K562 (cell line): ENCODE data around the gene SLC13A4. TPM values are rescaled to one million over a fixed set of nuclear protein-coding genes. Genes with fewer than 3 reads are reported as not detected.
A peak's percentile ranks its signal among the peaks of the same experiment; 100 is the strongest.

Experiments
- BRD4 ChIP-seq: fragments of 200-600 bp; sonication (generic); IDR thresholded peaks from 2 replicates; pipeline ENCODE4 v1.6.1; 2017; ENCODE audit warnings: inconsistent platforms
- CBFB ChIP-seq: sonication (generic); formaldehyde crosslinking; IDR thresholded peaks from 2 replicates; pipeline ENCODE4 v1.4.0; 2020; ENCODE audit warnings: mild to moderate bottlenecking, missing genetic modification reagents
- CHD1 ChIP-seq: fragments of 200-600 bp; sonication (generic); IDR thresholded peaks from one replicate; pipeline ENCODE4 v1.6.1; 2012; ENCODE audit warnings: mild to moderate bottlenecking, moderate library complexity, low read length, inconsistent platforms
- GMEB1 ChIP-seq: fragments of 250-450 bp; sonication (Bioruptor Pico); IDR thresholded peaks from 2 replicates; pipeline ENCODE4 v1.4.0; 2020; ENCODE audit warnings: mild to moderate bottlenecking
- KLF16 ChIP-seq: IDR thresholded peaks from 2 replicates; pipeline ENCODE4 v1.6.1; 2016; ENCODE audit warnings: antibody characterized with exemption
- NCOA4 ChIP-seq: fragments of 450-650 bp; IDR thresholded peaks from 2 replicates; pipeline ENCODE4 v1.6.1; 2018; ENCODE audit warnings: mild to moderate bottlenecking; ENCODE audit not compliant: partially characterized antibody
- NFYB ChIP-seq: IDR thresholded peaks from 2 replicates; pipeline ENCODE4 v1.6.1; 2011; ENCODE audit warnings: mild to moderate bottlenecking, moderate library complexity; ENCODE audit not compliant: insufficient read length; ENCODE audit errors: extremely low read depth
- RNF2 ChIP-seq: sonication (generic); IDR thresholded peaks from 2 replicates; pipeline ENCODE4 v1.6.1; 2016
- RUNX1 ChIP-seq: sonication (generic); IDR thresholded peaks from 2 replicates; pipeline ENCODE4 v1.6.1; 2016; ENCODE audit warnings: antibody characterized with exemption, low read depth
- SIX5 ChIP-seq, 2 experiments: IDR thresholded peaks; 2 replicates each; pipeline ENCODE4 v1.6.1; 2011; ENCODE audit warnings: low read length in 2 of 2, borderline replicate concordance in 1 of 2, low read depth in 1 of 2, mild to moderate bottlenecking in 1 of 2, moderate library complexity in 1 of 2; ENCODE audit not compliant: insufficient read depth in 1 of 2
- TAF15 ChIP-seq: fragments of 200-400 bp; formaldehyde crosslinking; IDR thresholded peaks from 2 replicates; pipeline ENCODE4 v1.6.1; 2017; ENCODE audit warnings: mild to moderate bottlenecking, low read depth, low read length, moderate library complexity
- TCF3 ChIP-seq: sonication (generic); formaldehyde crosslinking; IDR thresholded peaks from 2 replicates; pipeline ENCODE4 v1.4.0; 2020; ENCODE audit warnings: mild to moderate bottlenecking, missing genetic modification reagents
- TCF7 ChIP-seq: sonication (generic); IDR thresholded peaks from 2 replicates; pipeline ENCODE4 v1.6.1; 2016; ENCODE audit warnings: antibody characterized with exemption, borderline replicate concordance
- TFAM ChIP-seq: fragments of 250-450 bp; sonication (Bioruptor Pico); conservative IDR thresholded peaks from 2 replicates; pipeline ENCODE4 v1.5.0; 2021; ENCODE audit warnings: mild to moderate bottlenecking, moderate library complexity
- ZBED1 ChIP-seq: IDR thresholded peaks from 2 replicates; pipeline ENCODE4 v1.6.1; 2014
- ZNF143 ChIP-seq: sonication (generic); formaldehyde crosslinking; IDR thresholded peaks from 2 replicates; pipeline ENCODE4 v1.9.0; 2022; ENCODE audit warnings: mild to moderate bottlenecking, missing genetic modification reagents
- ZNF511 ChIP-seq: sonication (generic); formaldehyde crosslinking; IDR thresholded peaks from 2 replicates; pipeline ENCODE4 v1.8.0; 2022; ENCODE audit warnings: mild to moderate bottlenecking, missing genetic modification reagents
- polyA plus RNA-seq, 8 experiments: library from polyadenylated mRNA; depleted of rRNA in 4 of 8; stranded (reverse) in 5 of 8; unstranded in 3 of 8; fragments of >200 nt; fragmentation: Nextera tagmentation in 2 of 8; fragmentation: Illumina TruSeq in 1 of 8; extraction: Ambion mirVana in 2 of 8; extraction: Trizol in 1 of 8; gene quantifications; 2 replicates each; pipeline versions ENCODE4 v1.2.1 to v1.2.3, GENCODE V29; 2011 to 2014; ENCODE audit warnings: inconsistent platforms in 1 of 8, missing spikeins in 1 of 8
- total RNA-seq, 7 experiments: library from RNA; depleted of rRNA in 6 of 7; stranded (reverse); fragments of >200 nt in 6 of 7; fragmentation: Illumina TruSeq in 2 of 7; extraction: Trizol in 2 of 7; gene quantifications; 2 replicates each; pipeline versions ENCODE4 v1.2.1 to v1.2.3, GENCODE V29; 2011 to 2021; ENCODE audit warnings: low replicate concordance in 1 of 7
- TF ChIP-seq, protein P1 (sequence below): fragments of 250-450 bp; sonication (Bioruptor Pico); IDR thresholded peaks from 2 replicates; pipeline ENCODE4 v1.4.0; 2020; ENCODE audit warnings: borderline replicate concordance
- TF ChIP-seq, protein P2 (sequence below): sonication (generic); formaldehyde crosslinking; IDR thresholded peaks from 2 replicates; pipeline ENCODE4 v1.8.1; 2023; ENCODE audit warnings: mild to moderate bottlenecking, missing genetic modification reagents

SLC13A4 gene
- total and polyA plus RNA-seq, 9 of the 15 experiments (the other 6 are each of a cell fraction or from before 2014, with no cell fraction given) = 0.11 to 1.0 (median 0.36) TPM

GRCh38 chr7:135662373-135663114 lies 65.4 kb downstream of the SLC13A4 start, which contains the start of gene STMP1 (continued):
- TF ChIP-seq GMEB1 (peak; percentile 85), NCOA4 (no peak), SIX5 (IDR thresholded peaks at IDR 0.05; ENCODE audit: borderline replicate concordance in 1 of 2, insufficient read depth in 1 of 2, low read depth in 1 of 2, low read length in 2 of 2) (peak in 1 of 2 experiments; percentile 2; a peak in 1 of 4 replicates), RUNX1 (no peak; the same call in 1 of the 2 replicates), TCF7 (peak; percentile 78), CHD1 (peak; percentile 96), TAF15 (no peak), TFAM (CRISPR knock-in tag) (no peak), CBFB (peak; percentile 70; the same call in 1 of the 2 replicates), KLF16 (peak; percentile 67; the same call in 1 of the 2 replicates), ZNF511 (CRISPR knock-in tag) (peak; percentile 98), NFYB (no peak), BRD4 (peak; percentile 83; the same call in 1 of the 2 replicates), RNF2 (peak; percentile 86), ZNF143 (CRISPR knock-in tag) (0 out of 2 replicates have a peak, but pooled peaks have one; percentile 36), TCF3 (peak; percentile 50), ZBED1 (peak; percentile 75; the same call in 1 of the 2 replicates)
- TF ChIP-seq, protein P1, sequence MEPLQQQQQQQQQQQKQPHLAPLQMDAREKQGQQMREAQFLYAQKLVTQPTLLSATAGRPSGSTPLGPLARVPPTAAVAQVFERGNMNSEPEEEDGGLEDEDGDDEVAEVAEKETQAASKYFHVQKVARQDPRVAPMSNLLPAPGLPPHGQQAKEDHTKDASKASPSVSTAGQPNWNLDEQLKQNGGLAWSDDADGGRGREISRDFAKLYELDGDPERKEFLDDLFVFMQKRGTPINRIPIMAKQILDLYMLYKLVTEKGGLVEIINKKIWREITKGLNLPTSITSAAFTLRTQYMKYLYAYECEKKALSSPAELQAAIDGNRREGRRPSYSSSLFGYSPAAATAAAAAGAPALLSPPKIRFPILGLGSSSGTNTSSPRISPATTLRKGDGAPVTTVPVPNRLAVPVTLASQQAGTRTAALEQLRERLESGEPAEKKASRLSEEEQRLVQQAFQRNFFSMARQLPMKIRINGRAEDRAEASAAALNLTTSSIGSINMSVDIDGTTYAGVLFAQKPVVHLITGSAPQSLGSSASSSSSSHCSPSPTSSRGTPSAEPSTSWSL (CRISPR knock-in tag) = no peak
- TF ChIP-seq, protein P2, sequence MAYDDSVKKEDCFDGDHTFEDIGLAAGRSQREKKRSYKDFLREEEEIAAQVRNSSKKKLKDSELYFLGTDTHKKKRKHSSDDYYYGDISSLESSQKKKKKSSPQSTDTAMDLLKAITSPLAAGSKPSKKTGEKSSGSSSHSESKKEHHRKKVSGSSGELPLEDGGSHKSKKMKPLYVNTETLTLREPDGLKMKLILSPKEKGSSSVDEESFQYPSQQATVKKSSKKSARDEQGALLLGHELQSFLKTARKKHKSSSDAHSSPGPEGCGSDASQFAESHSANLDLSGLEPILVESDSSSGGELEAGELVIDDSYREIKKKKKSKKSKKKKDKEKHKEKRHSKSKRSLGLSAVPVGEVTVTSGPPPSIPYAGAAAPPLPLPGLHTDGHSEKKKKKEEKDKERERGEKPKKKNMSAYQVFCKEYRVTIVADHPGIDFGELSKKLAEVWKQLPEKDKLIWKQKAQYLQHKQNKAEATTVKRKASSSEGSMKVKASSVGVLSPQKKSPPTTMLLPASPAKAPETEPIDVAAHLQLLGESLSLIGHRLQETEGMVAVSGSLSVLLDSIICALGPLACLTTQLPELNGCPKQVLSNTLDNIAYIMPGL (CRISPR knock-in tag) = 0 out of 2 replicates have a peak, but pooled peaks have one; percentile 69
